ENCODE measurements around the gene DLK2.

Gene DLK2

DNA sequence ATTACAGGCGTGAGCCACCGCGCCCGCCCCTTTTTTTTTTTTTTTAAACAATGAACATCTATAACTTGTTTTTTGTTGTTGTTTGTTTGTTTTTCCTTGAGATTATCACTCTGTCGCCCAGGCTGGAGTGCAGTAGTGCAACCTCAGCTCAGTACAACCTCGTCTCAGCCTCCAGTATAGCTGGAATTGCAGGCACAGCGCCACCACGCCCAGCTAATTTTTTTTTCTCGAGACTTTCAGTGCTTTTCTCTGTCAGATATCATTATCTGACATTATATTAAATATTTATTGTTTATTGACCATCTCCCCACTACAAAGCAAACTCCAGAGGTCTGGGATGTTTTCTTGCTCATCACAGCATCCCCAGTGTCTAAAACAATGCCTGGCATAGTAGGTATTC, 2.3 kb upstream of the DLK2 start:
- no peaks in the 10 kb centered on the region for H3K9me3 ChIP-seq
- H3K27ac ChIP-seq: no peak overlapping the region
- H3K36me3 ChIP-seq: peaks cover 8% of the 10 kb centered on the region
- H3K4me3 ChIP-seq (ENCODE audit: low read depth in 1 of 2, low read length in 1 of 2): no peak overlapping the region
- TF ChIP-seq, protein P1, sequence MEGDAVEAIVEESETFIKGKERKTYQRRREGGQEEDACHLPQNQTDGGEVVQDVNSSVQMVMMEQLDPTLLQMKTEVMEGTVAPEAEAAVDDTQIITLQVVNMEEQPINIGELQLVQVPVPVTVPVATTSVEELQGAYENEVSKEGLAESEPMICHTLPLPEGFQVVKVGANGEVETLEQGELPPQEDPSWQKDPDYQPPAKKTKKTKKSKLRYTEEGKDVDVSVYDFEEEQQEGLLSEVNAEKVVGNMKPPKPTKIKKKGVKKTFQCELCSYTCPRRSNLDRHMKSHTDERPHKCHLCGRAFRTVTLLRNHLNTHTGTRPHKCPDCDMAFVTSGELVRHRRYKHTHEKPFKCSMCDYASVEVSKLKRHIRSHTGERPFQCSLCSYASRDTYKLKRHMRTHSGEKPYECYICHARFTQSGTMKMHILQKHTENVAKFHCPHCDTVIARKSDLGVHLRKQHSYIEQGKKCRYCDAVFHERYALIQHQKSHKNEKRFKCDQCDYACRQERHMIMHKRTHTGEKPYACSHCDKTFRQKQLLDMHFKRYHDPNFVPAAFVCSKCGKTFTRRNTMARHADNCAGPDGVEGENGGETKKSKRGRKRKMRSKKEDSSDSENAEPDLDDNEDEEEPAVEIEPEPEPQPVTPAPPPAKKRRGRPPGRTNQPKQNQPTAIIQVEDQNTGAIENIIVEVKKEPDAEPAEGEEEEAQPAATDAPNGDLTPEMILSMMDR (IDR thresholded peaks at IDR 0.05): no peak
- peaks cover 90% of the 10 kb centered on the region for H3K27me3 ChIP-seq
- H3K4me1 ChIP-seq (ENCODE audit: control insufficient read depth in 1 of 2, insufficient read depth in 1 of 2, low read depth in 1 of 2, low read length in 1 of 2): peaks cover 3 to 19% of the 10 kb centered on the region in 2 experiments

DNA sequence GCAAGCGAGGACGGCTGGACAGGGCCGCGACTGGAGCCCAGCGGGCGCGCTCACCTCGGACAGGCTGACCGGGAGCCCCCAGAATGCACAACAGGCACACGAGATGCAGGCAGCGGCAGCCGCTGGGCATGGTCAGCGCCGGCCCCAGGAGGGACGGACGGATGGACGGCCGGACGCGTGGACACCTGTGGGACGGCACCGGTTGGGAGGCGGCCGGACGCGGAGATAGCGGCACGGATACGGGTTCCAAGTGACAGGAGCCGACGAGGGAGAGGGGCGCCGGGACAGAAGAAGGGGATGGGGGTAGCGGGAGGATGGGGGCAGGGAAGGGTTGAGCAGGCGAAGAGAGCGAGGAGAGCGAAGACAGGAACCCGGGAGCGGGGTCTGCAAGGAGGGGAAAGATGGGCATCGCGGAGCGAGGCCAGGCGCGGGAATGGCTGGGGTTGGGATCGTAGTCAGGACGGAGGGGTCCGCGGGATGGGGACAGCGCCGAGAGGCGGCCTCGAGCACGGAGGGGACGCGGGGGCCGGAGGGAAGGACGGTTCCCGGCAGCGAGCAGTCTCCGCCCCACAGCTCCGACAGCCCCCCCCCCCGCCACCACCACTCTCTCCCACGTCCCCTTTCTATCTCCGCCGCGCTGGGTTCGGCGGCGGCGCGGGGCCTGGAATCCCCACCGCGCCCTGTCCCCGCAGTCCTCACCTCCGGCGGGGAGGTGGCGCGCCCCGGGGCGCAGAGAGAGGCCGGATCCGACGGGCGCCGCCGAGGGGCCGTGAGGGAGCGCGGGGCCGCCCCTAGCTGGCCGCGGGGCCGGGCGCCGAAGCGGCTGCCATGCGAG, 435 bp downstream of the DLK2 start:
- H3K9me3 ChIP-seq: no peaks in the 10 kb centered on the region
- H3K4me1 ChIP-seq (ENCODE audit: control insufficient read depth in 1 of 2, insufficient read depth in 1 of 2, low read depth in 1 of 2, low read length in 1 of 2): peaks cover 3 to 19% of the 10 kb centered on the region in 2 experiments
- H3K4me3 ChIP-seq (ENCODE audit: low read depth in 1 of 2, low read length in 1 of 2): peak overlapping the region; percentile 63 to 76
- H3K36me3 ChIP-seq: peaks cover 35% of the 10 kb centered on the region
- peaks cover 62% of the 10 kb centered on the region for H3K27me3 ChIP-seq
- TF ChIP-seq, protein P1 (IDR thresholded peaks at IDR 0.05): no peak
- H3K27ac ChIP-seq: no peak overlapping the region

DNA sequence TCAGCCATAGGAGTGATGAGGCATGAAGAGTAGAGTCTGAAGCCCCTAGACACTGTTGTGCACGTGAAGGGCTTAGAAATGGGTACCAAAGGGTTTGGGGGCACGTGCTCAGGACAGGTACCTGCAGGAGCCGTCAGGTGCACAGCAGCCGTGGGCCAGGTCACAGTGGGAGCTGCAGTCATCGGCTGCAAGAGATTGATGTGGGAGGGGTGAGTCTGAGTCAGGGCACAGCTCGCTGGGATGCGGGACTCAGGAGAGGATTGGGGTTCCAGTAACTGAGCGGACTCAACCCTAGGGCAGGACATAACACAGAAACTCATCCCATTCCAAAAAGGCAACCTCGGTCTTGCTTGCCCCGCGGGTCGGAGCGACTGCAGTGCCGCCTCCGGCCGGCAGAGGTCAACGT, 1.1 kb downstream of the DLK2 start:
- Histone ChIP-seq H3K36me3 (peaks cover 41% of the 10 kb centered on the region), H3K9me3 (no peaks in the 10 kb centered on the region), H3K27me3 (peaks cover 56% of the 10 kb centered on the region), H3K4me1 (ENCODE audit: control insufficient read depth in 1 of 2, insufficient read depth in 1 of 2, low read depth in 1 of 2, low read length in 1 of 2) (peaks cover 3 to 19% of the 10 kb centered on the region in 2 experiments), H3K27ac (no peak overlapping the region), H3K4me3 (ENCODE audit: low read depth in 1 of 2, low read length in 1 of 2) (peak overlapping the region; percentile 63 to 76)
- TF ChIP-seq, protein P1 (IDR thresholded peaks at IDR 0.05): peak; percentile 94

DNA sequence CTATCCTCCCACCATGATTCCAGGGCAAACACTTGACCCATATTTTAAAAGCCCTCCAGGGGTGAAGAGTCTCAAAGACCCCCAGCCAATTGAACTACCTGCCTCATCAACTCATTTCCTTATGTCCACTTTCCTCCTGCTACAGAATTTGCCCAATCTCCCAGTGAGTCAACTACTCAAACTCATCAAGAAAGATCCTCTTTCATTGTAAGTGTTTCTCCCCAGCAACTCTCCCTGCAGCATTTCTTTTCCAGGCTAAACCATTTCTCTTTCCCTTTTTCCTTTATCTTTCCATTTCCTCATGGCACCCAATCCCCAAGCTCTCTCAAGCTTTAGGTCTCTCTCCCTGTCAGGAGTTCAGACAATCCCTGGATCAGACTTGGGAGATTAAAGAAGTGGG, 1.5 kb downstream of the DLK2 start:
- TF ChIP-seq, protein P1 (IDR thresholded peaks at IDR 0.05): no peak
- no peak overlapping the region for H3K4me3 ChIP-seq (ENCODE audit: low read depth in 1 of 2, low read length in 1 of 2)
- no peaks in the 10 kb centered on the region for H3K9me3 ChIP-seq
- H3K36me3 ChIP-seq: peaks cover 45% of the 10 kb centered on the region
- peaks cover 3 to 19% of the 10 kb centered on the region in 2 experiments for H3K4me1 ChIP-seq (ENCODE audit: control insufficient read depth in 1 of 2, insufficient read depth in 1 of 2, low read depth in 1 of 2, low read length in 1 of 2)
- no peak overlapping the region for H3K27ac ChIP-seq
- H3K27me3 ChIP-seq: peaks cover 52% of the 10 kb centered on the region

DNA sequence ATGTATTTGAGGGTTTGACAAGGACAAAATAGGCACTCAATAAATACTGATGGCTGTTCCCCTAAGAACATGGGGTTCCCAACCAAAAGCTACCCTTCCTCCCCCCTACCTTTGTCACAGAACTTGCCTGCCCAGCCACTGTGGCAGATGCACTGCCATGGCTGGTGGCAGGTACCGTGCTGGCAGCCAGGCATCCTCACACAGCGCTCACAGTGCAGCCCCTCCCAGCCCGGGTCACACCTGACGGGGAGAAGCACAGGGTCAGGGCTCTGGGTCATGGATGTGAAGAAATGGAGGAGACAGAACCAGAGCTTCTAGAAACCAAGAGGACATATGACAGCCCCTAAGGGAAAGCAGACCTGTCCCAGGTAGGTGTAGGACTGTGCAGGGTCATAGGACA, 2.5 kb downstream of the DLK2 start:
- Histone ChIP-seq H3K4me3 (ENCODE audit: low read depth in 1 of 2, low read length in 1 of 2) (no peak overlapping the region), H3K27ac (no peak overlapping the region), H3K27me3 (peaks cover 42% of the 10 kb centered on the region), H3K9me3 (no peaks in the 10 kb centered on the region), H3K36me3 (peaks cover 55% of the 10 kb centered on the region), H3K4me1 (ENCODE audit: control insufficient read depth in 1 of 2, insufficient read depth in 1 of 2, low read depth in 1 of 2, low read length in 1 of 2) (peaks cover 3 to 19% of the 10 kb centered on the region in 2 experiments)
- TF ChIP-seq, protein P1 (IDR thresholded peaks at IDR 0.05): no peak
